ENCODE data around the gene LHX1.

GRCh38 chr17:36972186-36972700 is 35.0 kb downstream of the LHX1 start:
- TF ChIP-seq SP1 (IDR thresholded peaks at IDR 0.05) (no peak), FOXM1 (IDR thresholded peaks at IDR 0.05; ENCODE audit: borderline replicate concordance) (no peak), ARNT (IDR thresholded peaks at IDR 0.05) (no peak), CTBP1 (IDR thresholded peaks at IDR 0.05; ENCODE audit: borderline replicate concordance) (no peak), PKNOX1 (IDR thresholded peaks at IDR 0.05) (no peak), ELF4 (IDR thresholded peaks at IDR 0.05) (no peak), FOXK2 (IDR thresholded peaks at IDR 0.05) (no peak), BHLHE40 (IDR thresholded peaks at IDR 0.05; ENCODE audit: borderline replicate concordance) (no peak), LEF1 (IDR thresholded peaks at IDR 0.05; ENCODE audit: borderline replicate concordance) (no peak), ZNF384 (IDR thresholded peaks at IDR 0.05) (no peak), FOXA1 (IDR thresholded peaks at IDR 0.05) (no peak), SUZ12 (IDR thresholded peaks at IDR 0.05) (no peak), L3MBTL2 (conservative IDR thresholded peaks at IDR 0.05) (no peak)
